HG02571 (cell line): Measurements from ENCODE around the gene MYG1.
"Not testable (repeated sequence)": the region's sequence is repeated elsewhere in the genome, so short reads cannot be mapped to it uniquely, and the experiment has no call there.

ENCODE experiments used
- ATAC-seq: cut with Tn5 transposase; IDR thresholded peaks from one replicate; pipeline ENCODE4 v1.9.1; 2021; ENCODE audit warnings: mild to moderate bottlenecking, moderate library complexity; ENCODE audit not compliant: unreplicated experiment

Gene MYG1

DNA sequence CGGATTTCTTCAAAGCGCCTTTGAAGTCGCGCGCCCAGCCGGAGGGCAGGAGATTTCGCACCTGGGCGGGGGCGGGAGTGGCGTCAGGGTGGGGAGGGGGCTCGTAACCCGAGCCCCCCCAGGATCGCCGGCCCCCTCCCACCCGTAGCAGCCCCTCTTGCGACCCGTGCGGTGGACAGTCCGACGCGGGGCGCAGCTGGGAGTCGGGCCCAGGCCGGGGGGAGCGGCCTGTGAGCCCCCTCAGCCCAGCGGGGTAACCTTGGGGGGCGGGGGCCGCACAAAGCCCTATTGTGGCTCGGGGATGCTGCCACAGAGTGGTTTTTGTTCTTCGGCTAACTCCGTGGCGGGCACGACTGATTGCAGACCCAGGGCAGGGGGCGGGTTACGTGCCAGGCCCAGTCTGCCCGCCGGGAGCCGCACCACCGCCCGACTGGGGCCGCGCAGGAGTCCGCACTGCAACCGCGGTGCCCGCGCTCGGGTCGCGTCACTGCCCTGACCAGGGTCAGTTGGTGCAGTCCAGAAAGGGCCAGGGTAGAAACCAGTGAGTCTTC lies 26.1 kb downstream of the MYG1 start:
- no peak for ATAC-seq

DNA sequence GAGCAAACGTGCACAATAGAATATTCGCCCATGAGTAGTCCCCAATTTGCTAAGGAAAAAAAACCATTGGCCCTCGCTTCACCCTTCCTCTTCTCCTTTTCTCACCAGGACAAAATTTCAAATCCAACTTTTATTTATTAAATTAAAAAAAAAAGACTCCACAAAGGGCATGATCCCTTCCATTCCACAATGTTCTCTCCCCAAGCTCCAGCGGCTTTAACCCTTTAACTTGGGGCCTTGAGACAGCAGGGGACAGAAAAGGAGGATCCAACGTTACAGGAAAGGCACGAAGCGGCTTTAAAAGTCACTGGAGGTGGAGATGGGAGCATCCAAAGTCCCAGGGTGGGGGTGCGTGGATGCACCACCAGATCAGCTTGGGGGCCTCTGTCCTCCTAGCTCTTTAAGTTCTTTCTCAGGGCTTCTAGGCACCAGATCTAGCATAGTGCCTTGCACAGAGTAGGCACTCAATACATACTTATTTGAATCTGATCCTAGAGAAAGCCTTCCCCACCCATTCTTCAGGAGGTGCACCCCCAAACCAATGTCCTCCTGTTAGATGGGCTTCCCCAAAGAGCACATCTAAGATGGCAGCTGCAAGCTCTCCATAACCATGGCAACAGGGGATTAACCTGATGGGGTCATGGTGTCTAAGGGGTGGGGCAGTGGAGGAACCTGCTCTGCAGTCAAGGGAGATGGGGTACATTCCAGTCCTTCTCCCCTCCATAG lies 27.1 kb downstream of the MYG1 start:
- ATAC-seq: no peak

DNA sequence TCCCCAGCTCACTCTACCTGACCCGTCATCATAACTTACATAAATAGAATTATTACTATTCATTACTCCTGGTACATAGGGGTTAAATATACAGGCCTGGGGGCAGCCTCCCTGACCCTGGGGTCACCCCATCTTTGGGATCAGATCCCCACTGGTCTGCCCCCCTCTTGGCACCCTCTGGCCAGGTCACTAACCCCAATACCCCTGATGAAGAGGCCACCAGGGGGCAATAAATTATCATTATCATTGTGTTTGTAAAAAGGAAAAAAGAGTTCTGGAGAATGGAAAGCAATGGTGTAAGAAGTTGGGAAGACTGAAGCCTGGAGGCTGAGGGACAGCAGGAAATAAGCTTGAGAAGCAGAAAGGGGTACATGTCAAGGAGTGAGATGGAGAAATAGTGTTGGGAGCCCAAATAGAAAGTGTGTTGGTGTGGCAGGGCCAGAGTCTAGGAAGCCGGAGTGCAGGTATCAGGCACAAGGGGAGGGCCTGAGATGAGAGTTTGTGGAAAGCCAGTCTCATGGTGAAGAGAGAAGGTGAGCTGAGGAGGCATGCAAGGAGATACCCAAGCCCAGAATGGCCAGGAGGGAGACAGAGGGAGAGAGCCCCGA lies 28.0 kb downstream of the MYG1 start:
- no peak for ATAC-seq

DNA sequence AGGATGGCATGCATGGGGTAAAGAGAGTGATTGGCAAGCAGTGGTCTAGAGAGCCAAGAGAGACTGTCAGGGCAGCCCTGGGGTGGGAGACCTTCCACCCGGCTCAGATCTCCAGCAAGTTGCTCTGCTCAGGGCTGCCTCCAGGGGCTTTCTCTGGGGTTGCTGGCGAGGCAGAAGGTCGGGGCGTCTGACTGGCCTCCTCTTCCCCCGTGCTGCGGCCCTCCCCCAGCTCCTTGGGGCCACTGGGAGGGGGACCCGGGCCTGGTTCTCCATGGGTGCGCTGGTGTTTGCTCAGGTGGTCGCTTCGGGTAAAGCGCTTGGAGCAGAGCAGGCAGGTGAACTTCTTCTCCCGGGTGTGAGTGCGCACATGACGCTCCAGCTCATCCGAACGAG lies 28.5 kb downstream of the MYG1 start:
- no peak for ATAC-seq

DNA sequence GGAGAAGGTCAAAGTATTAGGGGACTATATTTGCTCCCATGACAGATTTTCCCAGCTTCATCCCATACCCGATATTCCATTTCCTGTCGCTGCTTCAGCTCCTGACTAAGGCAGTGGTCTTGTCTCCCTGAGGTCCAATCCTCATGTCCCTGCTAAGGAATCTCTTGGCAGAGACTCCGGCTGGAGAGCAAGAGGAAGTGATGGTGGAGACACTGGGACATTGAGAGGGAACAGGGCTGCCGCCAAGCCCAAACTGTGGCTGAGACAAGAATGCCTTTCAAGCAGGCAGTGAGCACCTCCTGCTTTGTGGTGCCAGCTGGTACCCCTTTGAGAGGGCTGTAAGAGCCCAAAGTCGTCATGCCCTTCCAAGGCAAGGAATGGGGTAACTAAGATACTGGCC lies 31.2 kb downstream of the MYG1 start:
- ATAC-seq: no peak

DNA sequence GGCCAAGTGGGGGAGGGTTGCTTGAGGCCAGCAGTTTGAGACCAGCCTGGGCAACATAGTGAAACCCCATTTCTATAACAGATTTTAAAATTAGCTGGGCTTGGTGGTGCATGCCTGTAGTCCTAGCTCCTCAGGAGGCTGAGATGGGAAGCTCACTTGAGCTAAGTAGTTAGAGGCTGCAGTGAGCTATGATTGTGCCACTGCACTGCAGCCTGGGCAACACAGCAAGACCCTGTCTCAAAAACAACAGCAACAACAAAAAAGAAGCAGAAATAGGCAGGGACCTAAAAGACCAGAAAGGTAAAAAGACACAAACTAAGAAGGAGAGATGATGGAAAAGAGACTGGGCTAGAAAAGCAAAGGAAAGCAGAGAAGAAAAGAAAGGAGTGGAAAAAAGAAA lies 32.8 kb downstream of the MYG1 start:
- not testable (repeated sequence) for ATAC-seq

DNA sequence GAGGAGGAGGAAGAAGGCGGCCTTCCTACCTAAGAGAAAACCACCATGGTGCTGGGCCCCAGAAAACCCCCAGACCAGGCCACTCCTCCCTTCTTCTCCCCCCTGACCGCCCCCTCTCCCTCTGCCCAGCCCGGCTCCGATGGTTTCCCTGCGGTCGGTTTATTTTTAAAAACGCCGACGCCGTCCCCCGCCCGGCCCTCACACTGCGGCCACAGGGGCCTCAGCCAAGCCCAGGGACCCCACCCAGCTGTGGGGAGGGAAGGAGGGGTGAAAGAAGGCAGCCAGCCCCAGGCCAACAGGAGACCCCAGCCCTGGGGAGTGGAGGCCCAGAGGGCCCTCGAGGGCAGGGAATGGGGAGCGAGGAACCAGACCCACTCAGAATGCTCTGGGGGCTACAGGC lies 33.2 kb downstream of the MYG1 start:
- ATAC-seq: no peak

DNA sequence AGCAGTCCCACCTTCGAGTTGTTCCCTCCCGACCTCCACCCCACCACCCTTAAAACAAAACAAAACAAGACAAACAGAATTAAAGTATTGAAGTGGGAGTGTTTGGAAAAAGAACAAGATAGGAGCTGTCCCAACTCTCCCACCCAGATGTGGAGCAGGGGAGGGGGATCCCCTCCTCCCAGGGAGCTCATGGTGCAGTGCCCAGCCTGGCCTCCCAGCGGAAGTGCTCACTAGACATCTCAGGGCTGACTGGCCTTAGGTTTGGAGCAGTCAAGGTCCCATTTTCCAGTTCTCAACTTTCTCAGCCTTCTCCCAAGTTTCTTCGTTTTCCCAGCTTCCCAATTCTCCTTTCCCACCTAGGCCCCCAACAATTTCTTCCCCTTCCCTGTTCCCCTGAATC lies 33.8 kb downstream of the MYG1 start:
- no peak for ATAC-seq

DNA sequence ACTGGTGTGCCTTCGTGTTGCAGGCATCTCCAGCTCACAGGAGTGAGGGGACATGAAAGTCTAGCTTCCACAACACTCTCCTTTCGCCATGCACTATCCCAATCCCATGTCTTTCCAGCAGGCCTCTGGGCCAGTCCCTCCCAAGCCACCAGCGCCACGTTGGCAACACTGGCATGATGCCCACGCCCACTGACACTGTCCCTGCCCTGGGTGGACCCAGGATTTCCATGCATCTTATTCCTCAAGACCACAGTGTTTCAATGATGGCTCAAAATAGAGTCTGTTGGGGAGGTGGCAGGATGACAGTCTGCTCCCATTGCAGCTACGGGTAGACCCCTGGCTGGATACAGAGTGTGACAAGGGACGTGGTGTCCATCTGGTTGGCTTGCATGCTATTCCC lies 34.4 kb downstream of the MYG1 start:
- no peak for ATAC-seq

DNA sequence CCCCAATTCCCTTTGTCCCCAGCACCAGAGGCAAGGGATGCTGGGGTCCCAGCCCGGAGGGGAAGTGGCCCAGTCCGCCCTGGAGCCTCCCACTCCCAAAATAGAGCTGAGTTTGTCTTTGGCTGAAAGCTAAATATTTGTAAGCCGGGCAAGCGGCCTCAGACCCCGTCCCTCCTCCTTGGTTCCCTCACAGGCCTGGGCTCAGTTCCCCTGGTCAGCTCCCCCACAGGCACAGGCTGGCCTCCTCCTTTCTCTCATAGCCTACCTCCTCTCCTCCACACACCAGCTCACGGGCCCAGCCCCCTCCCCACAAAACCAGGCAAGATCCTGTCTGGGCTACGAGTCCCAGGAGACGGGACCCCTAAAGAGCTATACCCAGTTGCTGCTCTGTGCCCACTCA lies 35.3 kb downstream of the MYG1 start:
- ATAC-seq: no peak

DNA sequence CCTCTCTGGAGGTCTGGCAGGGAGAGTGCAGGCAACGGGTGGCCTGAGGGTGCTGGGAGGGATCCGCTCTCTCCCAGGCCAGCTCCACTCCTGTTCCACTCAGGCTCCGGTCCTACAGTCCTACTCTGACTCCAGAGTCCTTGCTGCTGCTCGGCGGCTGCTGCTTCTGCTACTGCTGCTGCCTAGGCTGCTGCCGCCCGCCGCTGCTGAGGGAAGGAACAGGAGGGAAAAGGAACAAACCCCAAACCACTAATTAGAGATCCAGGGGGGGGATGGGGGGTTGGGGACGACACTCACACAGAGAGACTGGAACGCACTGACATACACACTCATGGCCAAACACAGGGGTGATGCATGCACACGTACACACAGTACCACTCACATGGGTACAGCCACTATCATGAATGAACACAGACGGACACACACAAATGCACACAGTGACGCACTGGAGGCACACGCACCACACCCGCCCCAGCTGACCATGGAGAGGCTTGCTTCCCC lies 36.7 kb downstream of the MYG1 start, which contains the start of gene SP7:
Gene SP7, minus strand, starts transcription at position 174 of the 501 bp plus-strand sequence. CDS start 708 bp downstream, outside the sequence.
- ATAC-seq: no peak

DNA sequence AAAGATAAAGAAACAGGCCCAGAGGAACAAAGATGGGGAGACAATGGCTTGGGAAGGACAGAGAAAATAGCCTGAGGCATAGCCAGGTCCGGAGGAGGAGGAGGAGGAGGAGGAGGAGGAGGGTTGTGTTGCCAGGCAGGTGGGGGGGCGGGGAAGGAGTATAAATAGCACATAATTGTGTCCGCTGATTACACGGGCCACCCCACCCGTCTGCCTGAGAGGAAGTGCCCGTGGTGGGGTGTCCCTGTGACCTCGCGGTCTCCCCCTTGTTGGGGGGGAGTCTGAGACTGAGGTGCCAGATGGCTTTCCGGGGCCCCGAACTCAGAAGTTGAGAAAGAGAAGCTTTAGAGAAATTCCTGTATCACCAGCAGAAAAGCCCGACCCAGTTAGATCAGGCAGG lies 38.5 kb downstream of the MYG1 start:
- ATAC-seq: no peak

DNA sequence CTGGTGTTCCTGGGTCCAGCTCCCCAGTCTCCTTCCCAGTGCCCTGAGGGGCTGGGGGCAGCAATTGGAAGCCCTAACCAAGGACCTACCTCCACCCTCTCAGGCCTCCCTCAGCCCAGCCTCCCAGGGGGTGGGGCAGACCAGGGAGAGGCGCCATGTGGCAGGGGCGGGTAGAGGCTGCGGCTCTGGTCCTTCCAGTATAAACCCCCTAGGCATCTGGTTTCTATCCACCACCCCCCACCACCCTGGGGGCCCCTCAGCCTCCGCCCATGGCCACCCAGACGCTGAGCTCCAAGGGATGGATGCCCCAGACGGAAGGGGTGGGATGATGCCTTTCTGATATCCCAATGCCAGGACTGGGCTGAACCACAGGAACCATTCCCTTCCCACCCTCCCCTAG lies 39.4 kb downstream of the MYG1 start:
- ATAC-seq: no peak

DNA sequence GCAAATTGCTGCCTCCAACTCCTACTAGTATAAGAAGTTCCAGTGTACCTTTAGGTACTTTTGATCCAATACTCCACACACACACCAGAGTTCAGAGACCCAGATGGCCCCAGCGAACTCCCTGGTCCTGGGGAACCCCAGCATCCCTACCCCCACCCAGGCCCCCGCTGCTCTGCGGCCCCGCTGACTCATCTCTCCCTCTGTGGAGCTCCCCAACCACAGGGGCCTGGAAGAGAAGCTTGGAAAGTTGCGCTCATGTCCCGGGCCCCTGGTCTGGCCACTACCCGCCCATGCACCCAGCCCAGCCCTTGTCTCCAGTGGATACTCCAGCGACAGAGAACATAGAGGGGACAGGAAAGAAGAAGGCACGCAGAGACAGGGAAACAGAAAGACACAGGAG lies 40.9 kb downstream of the MYG1 start:
- no peak for ATAC-seq

DNA sequence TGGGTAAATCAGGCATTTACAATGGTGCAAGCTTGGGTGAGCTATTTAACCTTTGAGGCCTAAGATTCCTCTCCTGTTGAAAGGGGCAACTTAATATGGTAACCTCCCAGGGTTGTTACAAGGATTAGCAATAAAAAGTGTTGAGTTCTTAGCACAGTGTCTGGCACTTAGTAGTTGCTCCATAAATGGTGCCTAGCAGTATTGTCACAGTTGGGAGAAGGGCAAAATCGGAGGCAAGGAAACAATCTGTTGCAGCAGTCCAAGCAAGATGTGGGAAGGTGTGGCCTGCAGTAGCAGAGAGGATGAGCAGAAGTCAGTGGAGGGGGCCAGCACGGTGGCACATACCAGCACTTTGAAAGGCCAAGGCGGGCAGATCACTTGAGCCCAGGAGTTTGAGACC lies 44.0 kb downstream of the MYG1 start:
- no peak for ATAC-seq

DNA sequence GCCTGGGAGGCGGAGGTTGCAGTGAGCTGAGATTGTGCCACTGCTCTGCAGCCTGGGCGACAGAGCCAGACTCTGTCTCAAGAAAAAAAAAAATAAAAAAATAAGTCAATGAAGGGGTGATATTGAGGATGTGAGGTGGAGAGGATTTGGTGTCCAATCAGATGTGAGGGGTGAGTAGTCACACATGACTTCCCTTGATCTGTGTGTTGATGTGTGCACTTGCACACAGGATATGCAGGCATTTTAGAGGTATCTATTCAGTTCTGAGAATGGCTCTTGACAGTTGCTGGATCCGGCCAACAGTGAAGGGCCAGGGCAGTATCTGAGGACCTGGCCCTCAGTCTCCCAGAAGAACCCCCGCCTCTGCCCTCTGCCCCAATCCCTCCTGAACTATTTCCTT lies 44.5 kb downstream of the MYG1 start:
- ATAC-seq: no peak

DNA sequence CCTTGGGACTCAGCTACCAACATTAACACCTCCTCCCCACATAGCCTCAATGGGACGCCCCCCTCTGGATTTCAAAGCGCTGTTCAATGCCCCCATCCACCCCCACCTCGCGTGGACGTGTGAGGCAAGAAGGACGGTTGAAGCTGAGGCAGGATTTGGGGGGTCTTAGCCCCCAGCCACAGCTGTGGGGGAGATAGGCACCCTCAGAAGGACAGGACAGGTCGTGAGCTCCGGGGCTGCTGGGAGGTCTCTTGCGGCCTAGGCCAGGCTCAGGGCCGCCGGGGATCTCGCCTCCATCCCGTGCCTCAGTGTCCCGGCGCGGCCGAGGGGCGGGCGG lies 45.0 kb downstream of the MYG1 start:
- no peak for ATAC-seq

DNA sequence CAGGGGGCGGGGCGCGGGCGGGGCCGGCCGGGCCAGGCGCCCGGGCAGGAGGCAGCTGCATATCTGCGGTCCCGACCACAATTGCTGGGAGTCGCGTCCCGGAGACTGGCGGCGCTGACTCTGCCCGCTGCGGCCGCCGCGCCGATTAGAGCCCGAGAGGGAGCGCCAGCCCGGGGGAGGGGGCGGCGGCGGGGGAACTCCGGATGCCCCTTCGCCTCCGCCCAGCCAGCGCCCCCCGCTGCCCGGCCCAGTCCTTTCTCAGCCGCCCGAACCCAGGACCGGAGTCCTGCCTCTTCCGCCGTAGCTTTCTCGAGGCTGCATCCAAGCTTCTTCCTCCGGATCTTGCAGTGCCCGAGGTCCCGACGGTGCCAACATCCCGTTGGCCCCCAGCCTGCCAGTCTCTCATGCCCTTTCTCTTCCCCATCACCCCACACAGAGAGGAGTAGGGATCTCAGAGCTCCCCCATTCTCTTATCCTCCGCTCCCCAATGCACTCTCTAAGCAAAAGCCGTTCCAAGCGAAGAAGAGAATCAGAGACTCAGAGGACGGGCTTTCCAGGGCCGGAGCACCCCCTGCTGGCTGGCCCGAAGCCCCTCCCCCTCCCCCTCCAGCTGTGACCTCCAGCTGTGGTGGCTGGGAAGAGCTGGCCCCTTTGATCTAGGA lies 45.5 kb downstream of the MYG1 start:
- peak; percentile 66 for ATAC-seq

DNA sequence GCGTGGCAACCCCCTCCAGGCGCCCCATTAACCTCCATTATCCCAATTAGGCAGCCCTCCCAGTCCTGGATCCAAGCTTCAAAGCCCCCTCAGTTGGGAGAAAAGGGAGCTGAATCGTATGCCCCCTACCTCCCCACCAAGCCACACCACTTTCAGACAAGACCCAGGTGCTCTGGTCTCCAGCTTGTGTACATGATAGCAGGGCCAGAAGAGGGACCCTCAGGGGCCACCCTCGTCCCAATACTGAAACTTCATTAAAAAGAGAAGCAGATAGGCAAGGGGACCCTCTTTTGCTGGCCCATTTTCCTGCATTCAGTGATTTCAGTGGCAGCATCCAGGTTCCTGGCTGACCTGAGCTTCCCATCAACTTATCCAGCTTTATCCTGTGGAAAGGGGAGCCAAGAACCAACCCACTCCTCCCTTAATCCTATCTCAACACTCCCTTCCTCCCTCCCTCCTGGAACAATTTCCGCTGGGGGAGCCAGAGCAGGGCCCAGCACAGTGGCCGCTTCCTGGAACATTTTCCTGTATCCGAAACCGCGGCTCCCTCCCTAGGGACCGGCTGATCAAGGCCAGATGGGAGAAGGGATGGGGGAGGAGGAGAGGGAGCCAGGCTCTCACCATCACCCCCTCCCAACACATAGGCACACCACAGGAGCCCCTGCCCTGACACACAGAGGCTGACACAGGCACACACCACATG lies 46.1 kb downstream of the MYG1 start:
- ATAC-seq: no peak

DNA sequence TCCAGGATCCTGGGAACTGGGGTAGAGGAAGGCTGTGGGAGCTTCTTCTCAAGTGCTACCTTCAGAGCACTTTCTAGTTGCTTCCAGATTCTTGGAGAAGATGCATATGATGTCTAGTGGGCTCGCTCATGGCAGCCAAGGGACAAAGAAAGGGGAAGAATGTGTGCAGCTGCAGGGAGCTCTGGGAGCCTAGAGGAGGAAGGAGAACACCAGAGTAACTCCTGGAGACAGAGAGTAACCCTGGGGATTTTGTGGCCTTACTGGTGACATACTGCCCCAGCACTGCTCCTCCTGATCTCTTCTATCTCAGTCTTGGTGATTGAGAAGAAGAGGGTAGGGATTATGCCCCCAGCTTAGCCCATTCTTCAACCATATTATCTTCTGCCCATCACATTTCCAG lies 47.0 kb downstream of the MYG1 start:
- ATAC-seq: no peak

DNA sequence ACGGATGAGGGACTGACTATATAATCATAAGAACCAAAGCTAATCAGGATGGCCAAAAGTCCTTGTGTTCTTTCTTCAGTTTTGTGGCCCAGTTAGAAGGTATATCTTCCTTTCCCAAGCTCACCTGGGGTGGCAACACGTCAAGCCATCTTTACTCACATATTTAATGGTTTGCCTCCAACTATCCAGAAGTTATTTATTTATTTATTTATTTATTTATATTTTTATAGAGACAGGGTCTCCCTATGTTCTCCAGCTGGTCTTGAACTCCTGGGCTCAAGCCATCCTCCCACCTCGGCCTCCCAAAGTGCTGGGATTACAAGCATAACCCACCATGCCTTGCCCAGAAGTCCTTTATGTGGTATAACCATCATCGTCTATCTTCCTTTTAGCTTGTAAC lies 48.4 kb downstream of the MYG1 start:
- no peak for ATAC-seq
